KOPT-K1 (cell line): ENCODE results near the gene CLINT1.
"Not testable (repeated sequence)": the region's sequence is repeated elsewhere in the genome, so short reads cannot be mapped to it uniquely, and the experiment has no call there.

Experiments used
- H3K27ac ChIP-seq: fragments of 200-600 bp; sonication (generic); 2 replicates; pipeline ENCODE4 v1.5.1; 2016; ENCODE audit warnings: antibody characterized with exemption, mild to moderate bottlenecking, low read depth, low read length; ENCODE audit not compliant: poor library complexity, severe bottlenecking
- H3K36me3 ChIP-seq: fragments of 200-600 bp; sonication (generic); 2 replicates; pipeline ENCODE4 v1.5.1; 2017; ENCODE audit warnings: antibody characterized with exemption, mild to moderate bottlenecking, low read length, moderate library complexity; ENCODE audit not compliant: insufficient read depth
- H3K9me3 ChIP-seq: fragments of 200-600 bp; sonication (generic); 2 replicates; pipeline ENCODE4 v1.5.1; 2017; ENCODE audit warnings: antibody characterized with exemption, low read length, mild to moderate bottlenecking; ENCODE audit not compliant: insufficient read depth, poor library complexity, severe bottlenecking

CLINT1 gene

GRCh38 chr5:157870837-157871834 lies 12.2 kb upstream of the CLINT1 start:
- H3K27ac ChIP-seq: no peak overlapping the region
- no peaks in the 10 kb centered on the region for H3K36me3 ChIP-seq
- peaks cover 14% of the 10 kb centered on the region for H3K9me3 ChIP-seq

DNA sequence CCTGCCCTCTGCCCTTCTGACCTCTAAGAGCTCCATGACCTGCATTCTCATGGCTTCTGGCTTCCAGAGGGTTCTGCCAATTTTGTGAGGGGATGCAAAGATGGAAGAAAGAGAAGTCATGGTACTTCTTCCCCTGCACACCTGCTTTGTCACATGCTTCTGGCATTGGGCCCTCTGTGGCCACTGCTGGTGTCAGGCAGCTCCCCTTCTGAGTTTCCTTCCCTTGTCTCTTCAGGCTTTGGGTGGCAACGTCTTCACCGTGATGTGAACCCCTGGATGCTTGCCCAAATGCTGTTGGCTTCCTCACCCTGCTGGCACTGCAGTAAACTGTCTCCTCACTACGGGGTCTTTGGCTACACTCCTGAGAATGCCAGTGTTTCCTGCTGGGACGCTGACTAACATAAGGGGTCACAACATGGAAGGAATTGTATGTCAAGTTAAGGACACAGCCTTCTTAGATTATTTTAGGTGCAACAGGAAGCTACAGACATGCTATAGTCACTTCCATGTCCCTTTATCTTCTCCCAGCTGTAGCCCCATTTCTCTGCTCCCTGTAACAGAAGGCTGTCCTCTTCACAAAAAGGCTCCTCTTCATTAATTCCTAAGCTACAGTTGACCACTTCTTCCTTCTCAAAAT lies 8.9 kb upstream of the CLINT1 start:
- peak overlapping the region; percentile 54 for H3K27ac ChIP-seq
- H3K9me3 ChIP-seq: peaks cover 14% of the 10 kb centered on the region
- H3K36me3 ChIP-seq: no peaks in the 10 kb centered on the region

DNA sequence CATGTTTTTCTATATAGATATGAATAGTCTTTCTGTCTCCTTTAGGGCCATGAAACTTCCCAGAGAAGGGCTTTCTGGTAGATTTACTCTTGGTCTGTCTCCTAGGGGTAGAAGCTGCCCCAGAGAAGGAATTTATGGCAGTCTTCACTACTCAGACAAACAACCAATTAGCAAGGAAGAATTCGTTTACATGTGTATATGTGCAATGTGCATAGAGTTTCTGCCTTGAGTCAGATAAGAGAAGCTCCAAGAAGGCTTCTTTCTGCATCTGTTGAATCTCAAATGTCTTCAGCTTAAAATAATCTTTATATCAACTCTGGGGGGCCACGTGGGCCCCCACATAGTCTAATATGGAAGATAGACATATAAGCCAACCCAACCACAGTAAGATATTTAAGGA lies 7.6 kb upstream of the CLINT1 start:
- Histone ChIP-seq H3K27ac (peak overlapping the region; percentile 15), H3K36me3 (no peaks in the 10 kb centered on the region), H3K9me3 (peaks cover 14% of the 10 kb centered on the region)

DNA sequence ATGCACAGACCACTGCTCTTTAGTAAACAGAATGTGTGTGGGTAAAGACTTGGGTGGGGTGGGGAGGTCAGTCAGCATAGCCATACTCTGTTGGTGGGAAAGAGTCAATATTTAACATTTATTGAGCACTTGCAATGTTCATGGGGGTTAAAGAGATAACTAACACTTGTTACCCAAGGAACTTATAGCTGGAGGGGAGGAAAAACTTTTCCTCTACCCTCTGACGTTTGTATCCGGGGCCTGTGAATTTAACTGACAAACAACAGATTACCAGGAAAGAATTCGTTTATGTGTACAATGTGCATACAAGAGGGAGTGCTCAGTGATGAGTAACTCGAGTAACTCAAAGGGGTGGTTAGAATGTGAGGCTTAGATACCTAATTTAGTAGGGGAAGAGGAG lies 6.8 kb upstream of the CLINT1 start:
- Histone ChIP-seq H3K27ac (no peak overlapping the region), H3K9me3 (peaks cover 14% of the 10 kb centered on the region), H3K36me3 (no peaks in the 10 kb centered on the region)

DNA sequence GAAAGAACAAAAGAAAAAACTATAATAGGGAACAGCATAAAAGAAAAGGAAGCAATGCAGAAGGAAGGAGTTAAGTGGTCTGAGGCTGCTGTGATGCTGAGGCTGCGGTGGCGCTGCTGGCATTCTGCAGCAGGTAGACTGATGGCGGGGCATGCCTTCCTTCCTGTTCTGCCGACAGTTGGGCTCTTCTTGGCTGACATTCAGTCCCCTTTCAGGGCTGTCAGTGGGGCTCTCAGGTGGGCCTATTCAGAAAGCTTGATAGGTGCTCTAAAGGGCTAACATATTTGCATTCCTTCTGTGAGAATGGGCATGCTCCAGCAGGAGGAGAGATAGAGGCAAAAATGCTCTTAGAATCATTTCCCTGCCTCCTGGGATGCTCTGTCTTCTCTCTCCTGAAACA lies 5.1 kb upstream of the CLINT1 start:
- no peaks in the 10 kb centered on the region for H3K36me3 ChIP-seq
- H3K9me3 ChIP-seq: peaks cover 7% of the 10 kb centered on the region
- H3K27ac ChIP-seq: peak overlapping the region; percentile 85

DNA sequence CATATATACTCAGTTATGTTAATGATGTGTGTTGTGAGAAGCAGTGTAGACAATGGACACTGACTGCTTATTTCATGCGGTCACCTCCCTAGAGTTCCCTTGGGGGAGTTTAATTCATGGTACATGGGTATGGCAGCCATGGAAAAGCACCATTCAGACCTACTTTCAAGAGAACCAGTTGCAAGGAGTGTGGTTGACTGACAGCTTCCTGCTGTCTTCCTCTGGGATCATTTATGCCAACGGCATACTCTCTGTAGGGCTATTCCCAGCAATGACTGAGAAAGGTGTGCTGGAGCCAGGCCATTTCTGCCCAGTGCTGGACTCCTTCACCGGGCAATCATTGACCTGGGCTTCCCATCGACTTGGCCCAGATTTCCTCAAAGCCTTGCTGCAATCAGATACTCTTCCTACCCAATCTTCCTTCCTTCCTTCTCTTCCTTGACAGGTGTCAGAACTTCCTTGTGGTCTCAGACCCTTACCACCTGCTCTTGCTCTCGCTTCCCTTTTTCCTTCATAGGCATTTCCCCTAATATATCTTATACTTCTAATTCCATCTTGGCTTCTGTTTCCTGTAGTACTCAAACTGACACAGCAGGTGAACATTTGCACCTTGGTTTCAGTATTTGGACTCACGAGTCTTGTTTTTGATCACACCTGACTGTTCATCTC lies 3.4 kb upstream of the CLINT1 start:
- Histone ChIP-seq H3K36me3 (no peaks in the 10 kb centered on the region), H3K9me3 (no peaks in the 10 kb centered on the region), H3K27ac (no peak overlapping the region)

DNA sequence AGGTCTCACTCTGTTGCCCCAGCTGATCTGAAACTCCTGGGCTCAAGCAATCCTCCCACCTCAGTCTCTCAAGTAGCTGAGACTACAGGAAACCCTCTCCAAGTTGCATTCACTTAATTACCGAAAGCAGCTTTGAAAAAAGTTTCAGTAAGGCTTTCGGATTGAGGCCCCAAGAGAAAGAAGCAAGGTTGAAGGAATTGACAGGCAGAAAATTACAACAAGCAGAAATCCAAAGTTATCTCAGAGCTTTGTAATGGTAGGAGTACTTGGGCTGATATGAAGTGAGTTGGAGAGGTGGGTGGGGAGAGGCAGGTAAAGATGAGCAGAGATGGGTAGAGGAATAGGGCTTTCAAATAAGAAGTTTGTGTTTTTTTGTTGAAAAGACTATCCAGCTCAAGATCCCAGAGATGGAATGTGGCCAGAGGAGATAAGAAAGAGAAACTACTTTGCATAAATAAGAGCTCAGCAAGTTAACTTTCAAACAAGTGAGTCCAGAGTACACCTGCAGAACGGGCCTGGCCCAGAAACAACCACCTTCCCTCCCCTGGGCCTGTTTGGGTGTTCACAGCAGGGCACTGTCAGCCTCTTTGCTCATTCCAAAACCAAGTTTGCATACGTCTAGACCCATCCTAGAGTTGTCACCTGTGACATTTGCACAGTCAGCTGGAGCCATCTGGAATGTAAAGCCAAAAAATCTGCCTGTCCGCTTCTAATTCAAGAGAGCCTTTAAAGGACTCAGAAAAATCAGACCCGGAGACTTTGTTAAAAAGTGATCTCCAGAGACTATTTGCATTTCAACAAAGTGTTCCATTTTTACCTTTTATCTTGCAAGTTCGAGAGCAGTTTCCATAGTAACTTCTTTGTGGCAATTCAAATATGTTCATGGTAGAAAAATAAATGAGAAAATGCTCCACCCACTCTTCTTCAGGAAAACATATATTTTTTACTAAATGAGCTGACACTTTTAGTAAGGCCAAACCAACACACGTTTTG lies 2.2 kb upstream of the CLINT1 start:
- Histone ChIP-seq H3K27ac (peak overlapping the region; percentile 45), H3K36me3 (peaks cover 9% of the 10 kb centered on the region), H3K9me3 (no peaks in the 10 kb centered on the region)

DNA sequence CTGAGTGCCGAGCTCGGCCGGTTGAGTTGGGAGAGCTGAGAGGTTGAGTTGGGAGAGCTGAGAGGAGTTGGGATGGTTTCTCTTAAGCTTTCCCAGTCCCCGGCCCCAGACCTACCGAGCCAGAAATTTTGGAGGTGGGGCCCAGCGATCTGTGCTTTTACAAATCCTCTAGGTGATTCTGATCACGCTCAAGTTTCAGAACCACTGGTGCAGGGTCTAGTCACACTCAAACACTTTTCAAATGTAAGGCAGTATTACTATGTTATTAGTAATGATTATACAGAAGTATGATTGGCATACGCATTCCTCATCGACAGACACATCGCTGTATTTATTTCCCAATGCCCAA lies 256 bp upstream of the CLINT1 start:
- peaks cover 17% of the 10 kb centered on the region for H3K36me3 ChIP-seq
- no peaks in the 10 kb centered on the region for H3K9me3 ChIP-seq
- peak overlapping the region; percentile 90 for H3K27ac ChIP-seq

GRCh38 chr5:157857816-157858526 lies 974 bp downstream of the CLINT1 start:
- peak overlapping the region; percentile 90 for H3K27ac ChIP-seq

GRCh38 chr5:157855404-157855994 lies 3.4 kb downstream of the CLINT1 start:
- Histone ChIP-seq H3K9me3 (no peaks in the 10 kb centered on the region), H3K27ac (peak overlapping the region; percentile 24), H3K36me3 (peaks cover 27% of the 10 kb centered on the region)

More at GRCh38 chr5:157857816-157858526, 974 bp downstream of the CLINT1 start:
- no peaks in the 10 kb centered on the region for H3K9me3 ChIP-seq
- peaks cover 17% of the 10 kb centered on the region for H3K36me3 ChIP-seq

- not testable (repeated sequence) for H3K9me3 ChIP-seq
- H3K27ac ChIP-seq: peak overlapping the region; percentile 42
- peaks cover 41% of the 10 kb centered on the region for H3K36me3 ChIP-seq
Measured at GRCh38 chr5:157853365-157853764, 5.6 kb downstream of the CLINT1 start.

DNA sequence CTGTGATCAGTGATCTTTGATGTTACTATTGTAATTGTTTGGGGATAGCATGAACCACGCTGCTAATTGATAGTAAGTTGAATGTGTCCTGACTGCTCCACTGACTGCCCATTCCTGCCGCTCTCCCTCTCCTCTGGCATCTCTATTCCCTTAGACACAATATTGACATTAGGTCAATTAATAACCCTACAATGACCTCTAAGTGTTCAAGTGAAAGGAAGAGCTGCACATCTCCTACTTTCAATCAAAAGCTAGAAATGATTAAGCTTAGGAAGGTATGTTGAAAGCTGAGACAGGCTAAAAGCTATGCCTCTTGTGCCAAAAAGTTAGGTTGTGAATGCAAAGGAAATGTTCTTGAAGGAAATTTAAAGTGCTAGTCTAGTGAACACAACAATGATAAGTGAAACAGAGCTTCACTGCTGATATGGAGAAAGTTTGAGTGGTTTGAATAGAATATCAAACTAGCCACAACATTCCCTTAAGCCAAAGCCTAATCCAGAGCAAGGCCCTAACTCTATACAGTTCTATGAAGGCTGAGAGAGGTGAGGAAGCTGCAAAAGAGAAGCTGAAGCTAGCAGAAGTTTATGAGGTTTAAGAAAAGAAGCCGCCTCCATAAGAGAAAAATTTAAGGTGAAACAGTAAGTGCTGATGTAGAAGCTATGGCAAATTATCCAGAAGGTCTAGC lies 12.9 kb downstream of the CLINT1 start:
- peaks cover 14% of the 10 kb centered on the region for H3K9me3 ChIP-seq
- peaks cover 55% of the 10 kb centered on the region for H3K36me3 ChIP-seq
- no peak overlapping the region for H3K27ac ChIP-seq

GRCh38 chr5:157842787-157843186 lies 16.2 kb downstream of the CLINT1 start:
- Histone ChIP-seq H3K27ac (no peak overlapping the region), H3K9me3 (peaks cover 13% of the 10 kb centered on the region), H3K36me3 (peaks cover 36% of the 10 kb centered on the region)
